ENCODE data around the gene PTPRG.

- TF ChIP-seq POLR2A (IDR thresholded peaks at IDR 0.05) (no peak), CTCF (IDR thresholded peaks at IDR 0.05) (no peak)
Measured at GRCh38 chr3:62114763-62115162, 553.4 kb downstream of the PTPRG start.
